HG03095 (cell line): ENCODE results near the gene IRAG1.

ENCODE experiments used
- ATAC-seq: cut with Tn5 transposase; IDR thresholded peaks from one replicate; pipeline ENCODE4 v1.9.1; 2021; ENCODE audit warnings: moderate library complexity; ENCODE audit not compliant: unreplicated experiment

Gene IRAG1

GRCh38 chr11:10646005-10646404 is 47.5 kb downstream of the IRAG1 start:
- ATAC-seq: no peak

GRCh38 chr11:10645212-10645795 is 48.3 kb downstream of the IRAG1 start:
- ATAC-seq: no peak
